DND-41 (cell line): Measurements from ENCODE around the gene SOX6.

Experiments used
- ATAC-seq: fragments of 200-7000 bp; cut with Tn5 transposase; 3 replicates; pipeline ENCODE4 v1.9.1; 2021; ENCODE audit warnings: low read depth; ENCODE audit not compliant: insufficient read depth
- DNase-seq: peaks from one replicate; pipeline ENCODE4 v3.0.0-alpha.2; 2020
- H2AFZ ChIP-seq: 2 replicates; pipeline ENCODE4 v1.6.0; 2012; ENCODE audit warnings: low read depth, low read length
- H3K27ac ChIP-seq: 2 replicates; pipeline ENCODE4 v1.5.1; 2012; ENCODE audit warnings: low read length, inconsistent platforms
- H3K27me3 ChIP-seq: fragments of 200-600 bp; sonication (generic); 2 replicates; pipeline ENCODE4 v1.6.0; 2012; ENCODE audit warnings: low read length, mild to moderate bottlenecking, inconsistent platforms; ENCODE audit not compliant: insufficient read depth, poor library complexity
- H3K36me3 ChIP-seq: 2 replicates; pipeline ENCODE4 v1.5.1; 2012; ENCODE audit warnings: low read length, inconsistent platforms; ENCODE audit not compliant: insufficient read depth
- H3K4me1 ChIP-seq: 2 replicates; pipeline ENCODE4 v1.5.1; 2012; ENCODE audit warnings: mild to moderate bottlenecking, low read length; ENCODE audit not compliant: insufficient read depth
- H3K4me2 ChIP-seq: 2 replicates; pipeline ENCODE4 v1.6.0; 2012; ENCODE audit warnings: mild to moderate bottlenecking, moderate library complexity, low read length, inconsistent platforms; ENCODE audit not compliant: insufficient read depth
- H3K4me3 ChIP-seq, 2 experiments: fragments of 200-600 bp in 1 of 2; shearing (Covaris generic) in 1 of 2; 2 replicates each; pipeline ENCODE4 v1.5.1; 2012 to 2016; ENCODE audit warnings: inconsistent platforms in 2 of 2, low read length in 2 of 2, mild to moderate bottlenecking in 2 of 2, low read depth in 1 of 2, moderate library complexity in 1 of 2
- H3K79me2 ChIP-seq: 2 replicates; pipeline ENCODE4 v1.6.0; 2012; ENCODE audit warnings: low read length, inconsistent platforms; ENCODE audit not compliant: insufficient read depth
- H3K9ac ChIP-seq: 2 replicates; pipeline ENCODE4 v1.6.0; 2012; ENCODE audit warnings: low read depth, mild to moderate bottlenecking, inconsistent platforms, low read length, moderate library complexity
- H3K9me3 ChIP-seq: 2 replicates; pipeline ENCODE4 v1.5.1; 2012; ENCODE audit warnings: low read length, moderate library complexity, mild to moderate bottlenecking, inconsistent platforms; ENCODE audit not compliant: insufficient read depth, severe bottlenecking
- H4K20me1 ChIP-seq: 2 replicates; pipeline ENCODE4 v1.6.0; 2012; ENCODE audit warnings: low read length; ENCODE audit not compliant: insufficient read depth
- CTCF ChIP-seq: IDR thresholded peaks from 2 replicates; pipeline ENCODE4 v1.5.1; 2012; ENCODE audit warnings: borderline replicate concordance, low read length, moderate library complexity, mild to moderate bottlenecking; ENCODE audit not compliant: poor library complexity, severe bottlenecking; ENCODE audit errors: extremely low read depth
- EZH2 ChIP-seq: IDR thresholded peaks from 3 replicates; pipeline ENCODE4 v1.6.1; 2012; ENCODE audit warnings: borderline replicate concordance, low read depth, mild to moderate bottlenecking, moderate library complexity, low read length, inconsistent platforms; ENCODE audit not compliant: severe bottlenecking

Gene SOX6

GRCh38 chr11:16242806-16243205, 113.5 kb downstream of the SOX6 start:
- no peaks in the 10 kb centered on the region for H3K79me2 ChIP-seq
- H3K4me1 ChIP-seq = no peaks in the 10 kb centered on the region
- H3K27me3 ChIP-seq = no peaks in the 10 kb centered on the region
- H3K4me2 ChIP-seq = no peak overlapping the region
- TF ChIP-seq CTCF (no peak), EZH2 (no peak)
- no peak overlapping the region for H3K4me3 ChIP-seq
- no peak overlapping the region for H3K9ac ChIP-seq
- no peak overlapping the region for H3K27ac ChIP-seq
- ATAC-seq (no peak), DNase-seq (no peak)
- no peak overlapping the region for H2AFZ ChIP-seq
- no peaks in the 10 kb centered on the region for H3K9me3 ChIP-seq
- no peaks in the 10 kb centered on the region for H4K20me1 ChIP-seq
- H3K36me3 ChIP-seq = no peaks in the 10 kb centered on the region

GRCh38 chr11:16240687-16241086, 115.7 kb downstream of the SOX6 start:
- no peaks in the 10 kb centered on the region for H3K9me3 ChIP-seq
- no peaks in the 10 kb centered on the region for H3K36me3 ChIP-seq
- no peak overlapping the region for H3K4me2 ChIP-seq
- ATAC-seq = no peak
- no peak overlapping the region for H3K4me3 ChIP-seq
- H2AFZ ChIP-seq = no peak overlapping the region
- no peak overlapping the region for H3K27ac ChIP-seq
- H3K4me1 ChIP-seq = no peaks in the 10 kb centered on the region
- no peaks in the 10 kb centered on the region for H4K20me1 ChIP-seq
- TF ChIP-seq EZH2 (no peak), CTCF (no peak)
- DNase-seq = no peak
- H3K27me3 ChIP-seq = no peaks in the 10 kb centered on the region
- no peaks in the 10 kb centered on the region for H3K79me2 ChIP-seq
- no peak overlapping the region for H3K9ac ChIP-seq

GRCh38 chr11:16239141-16240105, 116.9 kb downstream of the SOX6 start:
- H3K79me2 ChIP-seq = no peaks in the 10 kb centered on the region
- no peaks in the 10 kb centered on the region for H3K36me3 ChIP-seq
- H3K9me3 ChIP-seq = no peaks in the 10 kb centered on the region
- no peaks in the 10 kb centered on the region for H4K20me1 ChIP-seq
- H3K9ac ChIP-seq = no peak overlapping the region
- no peak for TF ChIP-seq EZH2
- no peak for TF ChIP-seq CTCF
- H3K27me3 ChIP-seq = no peaks in the 10 kb centered on the region
- ATAC-seq = no peak
- no peak for DNase-seq
- no peak overlapping the region for H3K4me2 ChIP-seq
- no peak overlapping the region for H3K27ac ChIP-seq
- no peaks in the 10 kb centered on the region for H3K4me1 ChIP-seq
- no peak overlapping the region for H2AFZ ChIP-seq
- H3K4me3 ChIP-seq = no peak overlapping the region
